Measurements from ENCODE around the gene NHP2. TPM values are rescaled to one million over a fixed set of nuclear protein-coding genes. Genes with fewer than 3 reads are reported as not detected.

Gene NHP2
- total and polyA plus RNA-seq, 2 experiments from 2014 or later: 435 to 455 TPM

GRCh38 chr5:178177569-178177968 is 23.9 kb upstream of the NHP2 start:
- Histone ChIP-seq H3F3A (replicated peaks; ENCODE audit: low read depth) (peaks cover 16% of the 10 kb centered on the region; the same call in 1 of the 2 replicates), H3K4me1 (ENCODE audit: insufficient read depth) (peaks cover 26% of the 10 kb centered on the region), H3K36me3 (ENCODE audit: insufficient read depth) (no peaks in the 10 kb centered on the region), H3K79me2 (replicated peaks; ENCODE audit: insufficient read depth) (no peaks in the 10 kb centered on the region), H3K27me3 (ENCODE audit: insufficient read depth) (no peaks in the 10 kb centered on the region), H3K4me2 (no peak overlapping the region), H3K4me3 (no peak overlapping the region), H3K27ac (ENCODE audit: low read depth) (peak overlapping the region; percentile 7; the same call in 1 of the 2 replicates), H2AFZ (peak overlapping the region; percentile 23; the same call in 1 of the 2 replicates), H4K20me1 (replicated peaks; ENCODE audit: insufficient read depth) (no peaks in the 10 kb centered on the region), H3K9me2 (ENCODE audit: insufficient read depth) (no peaks in the 10 kb centered on the region)
- Mint-ChIP-seq H3K36me3 (ENCODE audit: low read depth) (peaks cover 22% of the 10 kb centered on the region), H3K9me3 (peaks cover 26% of the 10 kb centered on the region), H3K27ac (peak overlapping the region; percentile 62; the same call in 1 of the 2 replicates), H3K27me3 (ENCODE audit: insufficient read depth, low read depth, poor library complexity) (peaks cover 12% of the 10 kb centered on the region), H3K4me3 (no peak overlapping the region), H3K4me1 (peaks cover 29% of the 10 kb centered on the region)
- ATAC-seq: peak; percentile 37
- TF ChIP-seq NANOG (IDR thresholded peaks at IDR 0.05; ENCODE audit: borderline replicate concordance) (no peak), CTCF (conservative IDR thresholded peaks at IDR 0.05; ENCODE audit: low read depth in 2 of 2) (peak; percentile 39 to 56)
- DNase-seq (ENCODE audit: low spot score): peak; percentile 72

GRCh38 chr5:178176791-178177190 is 23.1 kb upstream of the NHP2 start:
- no peak overlapping the region for H2AFZ ChIP-seq
- no peaks in the 10 kb centered on the region for H3K79me2 ChIP-seq (replicated peaks; ENCODE audit: insufficient read depth)
- peaks cover 11% of the 10 kb centered on the region for H3K27me3 Mint-ChIP-seq (ENCODE audit: insufficient read depth, low read depth, poor library complexity)
- H3F3A ChIP-seq (replicated peaks; ENCODE audit: low read depth): peaks cover 14% of the 10 kb centered on the region; the same call in 1 of the 2 replicates
- DNase-seq (ENCODE audit: low spot score): no peak
- no peak overlapping the region for H3K4me3 ChIP-seq
- peaks cover 22% of the 10 kb centered on the region for H3K4me1 Mint-ChIP-seq
- no peaks in the 10 kb centered on the region for H3K36me3 ChIP-seq (ENCODE audit: insufficient read depth)
- H3K9me3 Mint-ChIP-seq: peaks cover 18% of the 10 kb centered on the region
- H4K20me1 ChIP-seq (replicated peaks; ENCODE audit: insufficient read depth): no peaks in the 10 kb centered on the region
- H3K4me3 Mint-ChIP-seq: no peak overlapping the region
- no peak overlapping the region; the same call in 1 of the 2 replicates for H3K27ac Mint-ChIP-seq
- H3K27ac ChIP-seq (ENCODE audit: low read depth): no peak overlapping the region; the same call in 1 of the 2 replicates
- no peaks in the 10 kb centered on the region for H3K27me3 ChIP-seq (ENCODE audit: insufficient read depth)
- H3K9me2 ChIP-seq (ENCODE audit: insufficient read depth): no peaks in the 10 kb centered on the region
- H3K36me3 Mint-ChIP-seq (ENCODE audit: low read depth): peaks cover 16% of the 10 kb centered on the region
- H3K4me2 ChIP-seq: no peak overlapping the region
- TF ChIP-seq JUNB (IDR thresholded peaks at IDR 0.05; ENCODE audit: unreplicated experiment) (no peak), ZNF462 (CRISPR knock-in tag; IDR thresholded peaks at IDR 0.05) (no peak), CTCF (conservative IDR thresholded peaks at IDR 0.05; ENCODE audit: low read depth in 2 of 2) (no peak), ZNF114 (CRISPR knock-in tag; IDR thresholded peaks at IDR 0.05) (no peak), POLR2AphosphoS5 (IDR thresholded peaks at IDR 0.05; ENCODE audit: low read depth) (no peak), STAT1 (IDR thresholded peaks at IDR 0.05; ENCODE audit: unreplicated experiment) (no peak), NANOG (IDR thresholded peaks at IDR 0.05; ENCODE audit: borderline replicate concordance) (no peak)
- H3K4me1 ChIP-seq (ENCODE audit: insufficient read depth): peaks cover 19% of the 10 kb centered on the region
- ATAC-seq: no peak
